Measurements from ENCODE around the gene SEMA4D.
"Not testable (repeated sequence)": the region's sequence is repeated elsewhere in the genome, so short reads cannot be mapped to it uniquely, and the experiment has no call there.

The SEMA4D gene

DNA sequence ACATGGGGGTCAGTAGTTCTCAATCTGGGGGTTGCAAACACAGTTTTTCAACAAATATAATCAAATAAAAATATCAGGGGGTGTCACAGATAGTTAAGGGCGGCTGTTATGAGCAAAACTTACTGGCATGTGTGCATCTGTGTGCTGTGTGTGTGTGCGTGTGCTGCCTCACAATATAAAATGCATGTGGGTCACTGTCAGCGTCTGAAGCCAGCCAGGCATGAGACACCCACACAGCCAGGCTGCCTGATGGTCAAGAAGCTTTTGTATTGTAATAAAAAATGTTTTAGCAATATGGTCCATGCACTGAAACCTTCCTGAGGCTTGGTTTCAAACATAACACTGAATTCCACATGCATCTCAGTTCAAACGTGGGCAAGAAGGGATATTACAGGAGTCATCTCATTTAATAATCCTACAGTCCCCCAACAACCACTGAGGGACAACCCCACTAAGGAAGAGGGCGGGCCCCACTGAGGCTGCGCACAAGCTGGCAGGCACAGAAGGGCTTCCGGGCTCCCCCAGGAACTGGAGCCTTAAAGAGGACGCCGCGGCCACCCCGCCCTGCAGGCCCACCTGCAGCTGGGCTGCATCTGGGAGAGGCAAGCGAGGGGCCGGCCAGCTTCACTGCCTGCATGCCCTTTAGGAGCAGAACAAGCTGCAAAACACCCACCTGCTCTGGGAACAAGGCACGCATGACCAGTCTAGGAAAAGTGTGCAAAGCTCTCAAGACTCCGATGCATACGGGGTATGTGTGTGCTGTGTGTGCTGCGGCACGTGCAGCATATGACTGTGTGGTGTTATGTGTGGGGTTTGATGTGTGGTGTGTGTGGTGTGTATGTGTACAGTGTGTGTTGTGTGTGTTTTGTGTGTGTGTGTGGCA lies 14.1 kb downstream of the SEMA4D start:
- in situ Hi-C loops (cut with HindIII; ENCODE audit: low sequenced_read_pairs) = no loop called here

- in situ Hi-C loops (cut with HindIII; ENCODE audit: low sequenced_read_pairs) = no loop called here
These were observed 15.0 kb downstream of the SEMA4D start for GRCh38 chr9:89482901-89483361.

DNA sequence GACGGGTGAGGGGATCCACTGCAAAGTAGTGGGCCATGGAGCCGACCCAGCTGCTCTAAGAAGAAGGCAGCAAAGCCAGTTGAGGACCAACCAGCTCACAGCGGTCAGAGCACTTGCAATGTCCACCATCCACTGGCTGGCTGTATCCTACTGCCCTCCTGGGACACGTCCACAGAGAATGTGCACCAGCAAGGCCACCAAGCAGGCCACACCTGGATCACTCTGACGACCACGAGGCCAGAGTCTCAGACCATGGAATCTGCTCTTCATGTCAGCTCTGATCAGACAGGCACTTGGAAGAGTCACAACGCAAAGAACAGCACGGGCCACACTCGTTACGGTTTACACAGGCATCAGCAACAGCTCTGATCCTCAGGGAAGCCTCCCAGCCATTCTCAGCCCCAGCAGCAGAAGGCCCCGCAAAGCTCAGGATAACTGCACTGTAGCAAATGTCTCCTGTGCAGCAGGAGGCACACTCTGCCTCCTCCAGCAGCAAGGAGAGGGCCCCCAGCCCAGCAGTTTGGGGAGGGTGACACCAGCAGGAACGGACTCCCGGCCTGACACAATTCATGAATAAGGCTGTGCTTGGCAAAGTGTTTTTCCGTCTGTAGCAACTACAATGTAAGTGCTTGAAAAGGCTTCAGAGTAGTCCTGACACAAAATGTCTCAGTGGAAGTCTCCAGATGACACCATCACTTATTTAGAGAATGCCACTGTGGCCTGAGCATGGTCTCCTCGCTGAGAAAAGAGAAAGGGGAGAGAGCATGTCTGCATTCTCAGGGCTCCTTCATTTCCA lies 15.7 kb downstream of the SEMA4D start:
- in situ Hi-C loops (cut with HindIII; ENCODE audit: low sequenced_read_pairs) = no loop called here

DNA sequence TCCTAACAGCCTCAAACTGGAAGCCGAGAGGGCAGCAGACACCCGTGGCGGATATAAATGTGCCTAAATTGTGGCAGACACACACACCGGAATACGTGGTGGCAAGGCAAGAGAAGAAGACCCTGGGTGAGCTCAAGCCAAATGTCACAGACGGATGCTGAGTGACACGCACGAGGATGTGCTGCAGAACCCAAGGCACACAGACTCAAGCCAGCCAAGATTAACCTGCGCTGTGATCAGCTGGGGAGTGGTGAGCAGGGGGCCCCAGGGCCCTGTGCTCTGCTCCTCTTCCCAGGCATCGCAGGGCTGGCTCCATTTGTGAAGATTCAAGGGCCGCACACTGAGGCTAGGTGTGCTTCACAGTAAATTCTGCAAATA lies 16.4 kb downstream of the SEMA4D start:
- in situ Hi-C loops (cut with HindIII; ENCODE audit: low sequenced_read_pairs) = no loop called here

- in situ Hi-C loops (cut with HindIII; ENCODE audit: low sequenced_read_pairs) = no loop called here
These were observed 16.9 kb downstream of the SEMA4D start for GRCh38 chr9:89480825-89481537.

GRCh38 chr9:89480372-89480771 lies 17.5 kb downstream of the SEMA4D start:
- in situ Hi-C loops (cut with HindIII; ENCODE audit: low sequenced_read_pairs) = not testable (repeated sequence)

GRCh38 chr9:89479669-89480011 lies 18.3 kb downstream of the SEMA4D start:
- in situ Hi-C loops (cut with HindIII; ENCODE audit: low sequenced_read_pairs) = not testable (repeated sequence)

DNA sequence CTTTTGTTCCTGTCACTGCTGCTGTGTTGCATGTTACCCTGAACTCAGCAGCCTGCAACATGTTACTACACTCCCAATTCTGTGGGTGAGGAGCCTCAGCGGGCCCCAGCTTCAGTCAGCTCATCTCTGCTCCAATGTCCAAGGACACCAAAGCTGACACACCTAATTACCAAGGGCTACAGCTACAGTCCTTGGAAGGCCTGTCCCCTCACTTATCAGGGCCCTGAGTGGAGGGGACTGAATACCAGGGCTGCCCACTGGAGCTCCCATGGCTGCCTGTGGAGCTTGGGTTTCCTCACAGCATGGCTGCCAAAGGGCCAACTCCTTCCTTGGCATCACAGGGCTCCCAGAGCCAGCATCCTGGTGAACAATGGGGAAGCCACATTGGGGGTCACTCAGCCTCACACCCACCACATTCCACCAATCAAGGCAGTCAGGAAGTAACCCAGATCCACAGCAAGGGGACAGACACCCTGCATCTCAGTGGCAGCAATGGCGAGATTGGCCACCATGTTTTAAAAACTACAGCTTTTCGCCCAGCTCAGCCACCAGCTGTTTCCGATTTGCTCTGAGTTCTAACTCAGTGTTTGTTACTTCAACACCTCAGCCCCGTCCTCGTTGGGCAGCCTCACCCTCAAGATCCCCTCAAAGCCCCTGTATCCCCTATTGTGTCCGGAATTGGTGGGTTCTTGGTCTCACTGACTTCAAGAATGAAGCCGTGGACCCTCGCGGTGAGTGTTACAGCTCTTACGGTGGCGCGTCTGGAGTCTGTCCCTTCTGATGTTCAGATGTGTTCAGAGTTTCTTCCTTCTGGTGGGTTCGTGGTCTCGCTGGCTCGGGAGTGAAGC lies 18.9 kb downstream of the SEMA4D start:
- in situ Hi-C loops (cut with HindIII; ENCODE audit: low sequenced_read_pairs) = no loop called here

DNA sequence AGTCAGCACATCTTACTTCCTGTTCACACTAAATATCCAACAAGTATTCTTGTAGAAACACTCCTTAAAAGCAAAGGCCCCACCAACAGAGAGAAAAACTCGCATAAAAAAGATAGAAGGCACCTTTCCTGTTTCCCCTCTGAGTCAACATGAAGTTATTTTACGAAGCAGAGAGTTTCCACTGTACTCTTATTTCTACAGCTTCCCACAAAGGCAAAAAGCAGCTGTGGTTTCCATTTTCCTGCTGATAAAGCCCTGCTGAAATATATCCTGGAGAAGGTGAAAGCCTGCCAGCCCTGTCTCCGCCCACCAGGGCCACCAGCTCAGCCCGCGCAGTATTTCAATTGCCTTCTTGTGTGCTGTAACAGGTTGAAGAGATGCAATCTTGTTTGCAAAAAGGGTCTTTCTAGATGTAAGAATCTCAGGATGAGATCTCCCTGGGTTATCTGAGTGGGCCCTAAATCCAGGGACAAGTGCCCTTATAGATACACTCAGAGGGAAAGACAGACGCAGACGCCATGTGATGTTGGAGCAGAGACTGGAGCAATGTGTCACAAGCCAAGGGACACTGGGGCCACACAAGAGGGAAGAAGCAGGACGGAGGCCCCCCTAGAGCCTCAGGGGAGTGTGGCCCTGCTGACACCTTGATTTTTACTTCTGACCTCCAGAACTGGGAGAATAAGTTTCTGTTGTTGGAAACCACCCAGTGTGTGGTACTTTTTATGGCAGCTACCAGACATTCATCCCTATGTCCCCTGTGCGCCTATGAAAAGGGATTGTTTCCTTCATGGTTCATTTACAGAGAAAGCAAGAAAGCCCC lies 19.9 kb downstream of the SEMA4D start:
- in situ Hi-C loops (cut with HindIII; ENCODE audit: low sequenced_read_pairs) = no loop called here

DNA sequence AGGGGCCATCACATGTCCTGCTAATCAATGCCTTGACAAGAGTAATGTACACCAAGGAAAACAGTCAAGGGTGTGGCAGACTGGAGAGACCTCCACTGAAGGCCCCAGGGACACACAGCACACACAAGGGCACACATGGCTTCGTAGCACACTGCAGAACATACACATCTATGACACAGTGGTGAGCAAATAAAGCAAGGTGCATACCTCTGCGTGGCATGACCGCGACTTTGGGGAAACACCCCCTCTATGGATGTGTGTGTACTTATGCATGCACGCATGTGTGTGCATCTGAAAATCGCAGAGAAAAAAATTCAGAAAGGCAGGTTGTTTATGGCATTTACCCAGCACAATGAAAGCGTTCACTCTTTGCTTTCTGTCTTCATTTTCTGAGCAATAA lies 20.5 kb downstream of the SEMA4D start:
- in situ Hi-C loops (cut with HindIII; ENCODE audit: low sequenced_read_pairs) = no loop called here

- in situ Hi-C loops (cut with HindIII; ENCODE audit: low sequenced_read_pairs) = no loop called here
These were observed 21.4 kb downstream of the SEMA4D start for GRCh38 chr9:89476546-89476945.

DNA sequence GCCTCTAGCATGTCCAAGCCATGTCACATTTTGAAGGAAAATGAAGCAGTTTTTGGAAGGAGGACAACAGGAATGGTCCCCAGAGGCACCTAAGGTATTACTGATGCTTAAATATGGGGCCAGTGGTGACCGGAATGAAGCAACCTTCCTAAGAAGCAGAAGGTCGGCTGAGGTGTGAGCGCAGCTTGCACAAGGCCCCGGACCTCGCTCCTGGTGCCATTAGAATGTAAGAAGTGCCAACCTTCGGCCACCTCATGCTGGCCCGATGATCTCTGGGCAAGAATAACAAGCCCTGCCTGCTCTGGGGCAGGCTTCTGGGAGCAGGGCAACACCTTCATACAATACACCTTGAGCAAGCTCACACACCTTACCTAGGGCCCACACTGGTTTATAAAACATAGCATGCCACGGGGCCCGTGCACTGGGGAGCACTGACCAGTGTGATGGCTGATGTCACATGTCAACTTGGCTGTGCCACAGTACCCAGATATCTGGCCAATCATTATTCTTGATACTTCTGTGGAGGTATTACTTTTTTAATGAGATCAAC lies 21.9 kb downstream of the SEMA4D start:
- in situ Hi-C loops (cut with HindIII; ENCODE audit: low sequenced_read_pairs) = no loop called here

DNA sequence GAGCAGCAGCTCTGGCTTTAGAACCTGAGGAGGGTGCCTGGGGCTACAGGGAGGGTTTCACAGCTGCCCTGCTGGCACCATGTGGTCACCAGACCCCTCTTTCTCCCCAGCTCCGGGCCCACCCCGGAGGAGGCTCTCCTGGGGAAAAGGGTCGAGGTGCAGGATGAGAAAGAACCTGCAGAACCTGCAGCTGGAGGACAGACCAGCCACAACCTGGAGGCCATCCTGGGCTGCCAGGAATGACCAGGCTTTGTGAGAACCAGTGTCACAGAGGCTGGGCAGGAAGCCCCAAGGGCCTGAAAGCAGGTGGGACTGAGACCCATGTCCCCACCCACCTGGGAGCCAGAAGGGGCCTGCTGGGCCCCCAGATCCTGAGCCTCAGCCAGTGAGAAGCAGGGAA lies 23.0 kb downstream of the SEMA4D start:
- in situ Hi-C loops (cut with HindIII; ENCODE audit: low sequenced_read_pairs) = no loop called here

- in situ Hi-C loops (cut with HindIII; ENCODE audit: low sequenced_read_pairs) = no loop called here
These were observed 24.0 kb downstream of the SEMA4D start for GRCh38 chr9:89473762-89474469.

- in situ Hi-C loops (cut with HindIII; ENCODE audit: low sequenced_read_pairs) = not testable (repeated sequence)
These were observed 26.1 kb downstream of the SEMA4D start for GRCh38 chr9:89471796-89472320.

DNA sequence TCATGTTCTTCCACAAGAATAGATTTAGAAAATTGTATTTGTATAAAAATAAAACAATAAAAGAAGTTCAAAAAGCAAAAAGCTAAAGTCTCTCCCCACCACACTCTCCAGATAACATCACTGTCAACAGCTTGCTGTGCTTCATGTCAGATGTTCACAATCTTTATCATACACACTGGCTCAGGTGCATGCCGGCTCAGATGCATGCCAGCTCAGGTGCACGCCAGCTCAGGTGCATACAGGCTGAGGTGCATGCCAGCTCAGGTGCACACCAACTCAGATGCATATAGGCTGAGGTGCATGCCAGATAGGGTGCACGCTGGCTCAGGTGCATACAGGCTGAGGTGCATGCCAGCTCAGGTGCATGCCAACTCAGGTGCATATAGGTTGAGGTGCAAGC lies 26.5 kb downstream of the SEMA4D start:
- in situ Hi-C loops (cut with HindIII; ENCODE audit: low sequenced_read_pairs) = no loop called here

DNA sequence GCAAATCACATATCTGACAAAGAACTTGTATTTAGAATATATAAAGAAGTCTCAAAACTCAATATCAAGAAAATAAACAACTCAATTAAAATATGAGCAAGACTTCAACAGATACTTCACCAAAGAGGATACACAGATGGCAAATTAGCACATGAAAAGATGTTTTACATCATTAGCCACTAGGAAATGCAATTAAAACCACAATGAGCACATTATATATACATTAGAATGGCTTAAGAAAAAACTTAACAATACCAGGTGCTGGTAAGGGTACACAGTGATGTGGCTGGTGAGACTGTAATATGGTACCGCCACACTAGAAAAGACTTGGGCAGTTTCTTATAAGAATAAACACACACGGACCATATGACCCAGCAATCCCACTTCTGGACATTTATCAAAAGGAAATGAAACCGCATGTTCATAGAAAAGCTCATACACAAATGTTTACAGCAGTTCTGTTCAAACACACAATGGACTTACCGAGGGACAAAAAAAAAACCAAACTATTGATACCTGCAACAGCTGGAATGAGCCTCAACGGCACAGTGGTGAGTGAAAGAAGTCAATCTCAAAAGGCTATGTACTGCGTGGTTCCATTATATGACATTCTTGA lies 27.6 kb downstream of the SEMA4D start:
- in situ Hi-C loops (cut with HindIII; ENCODE audit: low sequenced_read_pairs) = no loop called here

- in situ Hi-C loops (cut with HindIII; ENCODE audit: low sequenced_read_pairs) = no loop called here
These were observed 28.9 kb downstream of the SEMA4D start for GRCh38 chr9:89469003-89469402.
